Measurements from ENCODE around the gene FAAP20.

DNA sequence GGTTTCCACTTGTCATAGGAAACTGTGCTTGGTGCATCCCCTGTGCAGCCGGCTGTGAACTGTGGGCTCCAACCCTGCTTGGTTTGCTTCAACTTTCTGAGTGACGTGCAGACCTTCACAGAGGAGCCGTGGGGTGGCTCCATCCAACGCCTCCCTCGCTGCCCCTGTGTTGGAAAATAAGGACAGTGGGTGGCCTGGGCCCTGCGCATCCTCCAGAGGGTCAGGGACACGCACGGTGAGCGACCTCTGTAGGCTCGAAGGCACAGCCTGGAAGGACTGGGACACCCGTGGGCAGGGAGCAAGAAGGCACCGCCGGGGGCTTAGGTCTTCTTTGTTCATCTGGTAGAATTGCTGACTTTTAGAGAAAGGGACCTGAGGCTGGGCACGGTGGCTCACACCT is 6.5 kb upstream of the FAAP20 start:
- TF ChIP-seq, protein P1, sequence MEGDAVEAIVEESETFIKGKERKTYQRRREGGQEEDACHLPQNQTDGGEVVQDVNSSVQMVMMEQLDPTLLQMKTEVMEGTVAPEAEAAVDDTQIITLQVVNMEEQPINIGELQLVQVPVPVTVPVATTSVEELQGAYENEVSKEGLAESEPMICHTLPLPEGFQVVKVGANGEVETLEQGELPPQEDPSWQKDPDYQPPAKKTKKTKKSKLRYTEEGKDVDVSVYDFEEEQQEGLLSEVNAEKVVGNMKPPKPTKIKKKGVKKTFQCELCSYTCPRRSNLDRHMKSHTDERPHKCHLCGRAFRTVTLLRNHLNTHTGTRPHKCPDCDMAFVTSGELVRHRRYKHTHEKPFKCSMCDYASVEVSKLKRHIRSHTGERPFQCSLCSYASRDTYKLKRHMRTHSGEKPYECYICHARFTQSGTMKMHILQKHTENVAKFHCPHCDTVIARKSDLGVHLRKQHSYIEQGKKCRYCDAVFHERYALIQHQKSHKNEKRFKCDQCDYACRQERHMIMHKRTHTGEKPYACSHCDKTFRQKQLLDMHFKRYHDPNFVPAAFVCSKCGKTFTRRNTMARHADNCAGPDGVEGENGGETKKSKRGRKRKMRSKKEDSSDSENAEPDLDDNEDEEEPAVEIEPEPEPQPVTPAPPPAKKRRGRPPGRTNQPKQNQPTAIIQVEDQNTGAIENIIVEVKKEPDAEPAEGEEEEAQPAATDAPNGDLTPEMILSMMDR (conservative IDR thresholded peaks at IDR 0.05 in 1 of 2, IDR thresholded peaks at IDR 0.05 in 1 of 2; ENCODE audit: extremely low read depth in 1 of 2, insufficient read depth in 1 of 2, low read depth in 1 of 2, low read length in 2 of 2), result no peak
- TF ChIP-seq EZH2 (IDR thresholded peaks at IDR 0.05; ENCODE audit: borderline replicate concordance, low read length), result no peak
